H9 (cell line): Measurements from ENCODE around the gene TUBGCP6. TPM values are rescaled to one million over a fixed set of nuclear protein-coding genes. Genes with fewer than 3 reads are reported as not detected.

Source experiments
- DNase-seq: peaks from one replicate; pipeline ENCODE4 v3.0.0-alpha.2; 2017
- H2AFZ ChIP-seq: one replicate; pipeline ENCODE4 v1.6.1; 2013; ENCODE audit warnings: mild to moderate bottlenecking, low read length, control low read depth, moderate library complexity
- H2AK5ac ChIP-seq: 2 replicates; pipeline ENCODE4 v1.6.1; 2013; ENCODE audit warnings: low read length, control low read depth, mixed read lengths; ENCODE audit not compliant: insufficient read length
- H2BK120ac ChIP-seq: one replicate; pipeline ENCODE4 v1.6.1; 2013; ENCODE audit warnings: low read depth, mild to moderate bottlenecking, low read length, control low read depth, inconsistent platforms; ENCODE audit not compliant: poor library complexity, severe bottlenecking
- H2BK12ac ChIP-seq: 2 replicates; pipeline ENCODE4 v1.6.1; 2013; ENCODE audit warnings: low read length, control low read depth, mixed read lengths, low read depth; ENCODE audit not compliant: insufficient read length
- H2BK15ac ChIP-seq: 2 replicates; pipeline ENCODE4 v1.6.1; 2013; ENCODE audit warnings: low read depth, low read length, control low read depth
- H2BK20ac ChIP-seq: one replicate; pipeline ENCODE4 v1.6.1; 2013; ENCODE audit warnings: low read depth, mild to moderate bottlenecking, low read length, control low read depth, inconsistent platforms; ENCODE audit not compliant: poor library complexity, severe bottlenecking
- H2BK5ac ChIP-seq: 2 replicates; pipeline ENCODE4 v1.6.1; 2013; ENCODE audit warnings: low read length, control low read depth, mixed read lengths; ENCODE audit not compliant: insufficient read length
- H3K14ac ChIP-seq: 2 replicates; pipeline ENCODE4 v1.6.1; 2013; ENCODE audit warnings: low read length, control low read depth; ENCODE audit not compliant: insufficient read depth
- H3K18ac ChIP-seq: 2 replicates; pipeline ENCODE4 v1.6.1; 2013; ENCODE audit warnings: low read depth, mild to moderate bottlenecking, mixed read lengths, low read length, control low read depth; ENCODE audit not compliant: insufficient read length
- H3K23ac ChIP-seq: 2 replicates; pipeline ENCODE4 v1.6.1; 2013; ENCODE audit warnings: low read length, control low read depth, mixed read lengths, low read depth; ENCODE audit not compliant: insufficient read length
- H3K23me2 ChIP-seq: 2 replicates; pipeline ENCODE4 v1.6.1; 2013; ENCODE audit warnings: low read depth, mild to moderate bottlenecking, mixed read lengths, low read length, control low read depth; ENCODE audit not compliant: insufficient read length, poor library complexity, severe bottlenecking
- H3K27ac ChIP-seq: 2 replicates; pipeline ENCODE4 v1.5.1; 2013; ENCODE audit warnings: low read length, control low read depth, mixed read lengths, low read depth; ENCODE audit not compliant: insufficient read length
- H3K27me3 ChIP-seq: 2 replicates; pipeline ENCODE4 v1.6.1; 2013; ENCODE audit warnings: low read length, control low read depth, inconsistent platforms; ENCODE audit not compliant: insufficient read depth
- H3K4ac ChIP-seq: 2 replicates; pipeline ENCODE4 v1.6.1; 2013; ENCODE audit warnings: low read depth, mild to moderate bottlenecking, control low read depth, inconsistent platforms, low read length, moderate library complexity
- H3K4me1 ChIP-seq: 2 replicates; pipeline ENCODE4 v1.6.1; 2013; ENCODE audit warnings: low read length, control low read depth, inconsistent platforms; ENCODE audit not compliant: insufficient read depth
- H3K4me2 ChIP-seq: 2 replicates; pipeline ENCODE4 v1.6.1; 2013; ENCODE audit warnings: low read length, control low read depth, mixed read lengths; ENCODE audit not compliant: insufficient read length, insufficient read depth
- H3K56ac ChIP-seq: 2 replicates; pipeline ENCODE4 v1.6.1; 2013; ENCODE audit warnings: low read depth, mild to moderate bottlenecking, mixed read lengths, low read length, control low read depth; ENCODE audit not compliant: insufficient read length
- H3K79me1 ChIP-seq: 2 replicates; pipeline ENCODE4 v1.6.1; 2013; ENCODE audit warnings: low read depth, mild to moderate bottlenecking, moderate library complexity, low read length, control low read depth, inconsistent platforms; ENCODE audit not compliant: insufficient read depth, poor library complexity, severe bottlenecking
- H3K79me2 ChIP-seq: 2 replicates; pipeline ENCODE4 v1.6.1; 2013; ENCODE audit warnings: low read length, control low read depth, inconsistent platforms; ENCODE audit not compliant: insufficient read depth
- H3K9ac ChIP-seq: 2 replicates; pipeline ENCODE4 v1.6.1; 2013; ENCODE audit warnings: low read length, control low read depth, mixed read lengths; ENCODE audit not compliant: insufficient read length; ENCODE audit errors: extremely low read depth
- H3K9me3 ChIP-seq: one replicate; pipeline ENCODE4 v1.6.1; 2013; ENCODE audit warnings: low read depth, low read length, inconsistent platforms; ENCODE audit not compliant: control insufficient read depth
- H3T11ph ChIP-seq: one replicate; pipeline ENCODE4 v1.6.1; 2013; ENCODE audit warnings: mild to moderate bottlenecking, low read length, control low read depth, inconsistent platforms
- H4K20me1 ChIP-seq: one replicate; pipeline ENCODE4 v1.6.1; 2013; ENCODE audit not compliant: control insufficient read depth, insufficient read length, insufficient read depth
- H4K5ac ChIP-seq: 2 replicates; pipeline ENCODE4 v1.6.1; 2013; ENCODE audit warnings: low read depth, mild to moderate bottlenecking, mixed read lengths, low read length, control low read depth; ENCODE audit not compliant: insufficient read length
- H4K8ac ChIP-seq: replicated peaks from 2 replicates; pipeline ENCODE4 v1.6.1; 2013; ENCODE audit warnings: low read length, control low read depth, mixed read lengths, low read depth; ENCODE audit not compliant: insufficient read length
- H4K91ac ChIP-seq: 2 replicates; pipeline ENCODE4 v1.6.1; 2013; ENCODE audit warnings: low read depth, mild to moderate bottlenecking, moderate library complexity, mixed read lengths, low read length, control low read depth; ENCODE audit not compliant: insufficient read length
- H3K27ac Mint-ChIP-seq, 3 experiments: 2 replicates in 2 of 3; 3 replicates in 1 of 3; pipeline ENCODE4 v1.8.0; 2020 to 2021; ENCODE audit warnings: mixed read lengths in 3 of 3, mild to moderate bottlenecking in 1 of 3, moderate library complexity in 1 of 3
- H3K27me3 Mint-ChIP-seq: 2 replicates; pipeline ENCODE4 v1.8.0; 2021; ENCODE audit warnings: low read depth, mild to moderate bottlenecking, moderate library complexity, mixed read lengths
- H3K36me3 Mint-ChIP-seq, 3 experiments: 2 replicates in 2 of 3; 3 replicates in 1 of 3; pipeline ENCODE4 v1.8.0; 2020 to 2021; ENCODE audit warnings: low read depth in 3 of 3, mixed read lengths in 3 of 3; ENCODE audit not compliant: insufficient read depth in 1 of 3
- H3K4me1 Mint-ChIP-seq, 2 experiments: 2 replicates each; pipeline ENCODE4 v1.8.0; 2020; ENCODE audit warnings: mixed read lengths in 2 of 2
- H3K4me3 Mint-ChIP-seq, 2 experiments: 2 replicates in 1 of 2; 3 replicates in 1 of 2; pipeline ENCODE4 v1.8.0; 2020 to 2021; ENCODE audit warnings: mild to moderate bottlenecking in 2 of 2, mixed read lengths in 2 of 2, moderate library complexity in 1 of 2
- H3K9me3 Mint-ChIP-seq, 2 experiments: 2 replicates in 1 of 2; 3 replicates in 1 of 2; pipeline ENCODE4 v1.8.0; 2020; ENCODE audit warnings: mild to moderate bottlenecking in 2 of 2, mixed read lengths in 2 of 2, moderate library complexity in 1 of 2
- CTCF ChIP-seq: fragments of 200-600 bp; sonication (generic); conservative IDR thresholded peaks from 3 replicates; pipeline ENCODE4 v1.8.0; 2021; ENCODE audit warnings: antibody characterized with exemption, mild to moderate bottlenecking
- WGBS: extraction: QIAGEN DNeasy Blood & Tissue Kit; methylation state at CpG from one replicate; pipeline ENCODE4 v1.1.7; 2013; ENCODE audit warnings: missing lambda C conversion rate, low lambda C conversion rate, mixed read lengths; ENCODE audit not compliant: insufficient read length; ENCODE audit errors: extremely low coverage; 5-methylcytosine and 5-hydroxymethylcytosine counted together
- total RNA-seq: library from RNA; stranded (reverse); gene quantifications from 2 replicates; pipeline ENCODE4 v1.2.1, GENCODE V29; 2021

The TUBGCP6 gene
- total RNA-seq, 1 experiment from 2014 or later = 29.0 TPM

- Histone ChIP-seq H3K4me1 (no peaks in the 10 kb centered on the region), H3K9ac (no peak overlapping the region), H2BK20ac (no peak overlapping the region), H4K91ac (no peak overlapping the region), H4K5ac (no peak overlapping the region), H2AFZ (no peak overlapping the region), H3K79me1 (no peaks in the 10 kb centered on the region), H3K56ac (no peak overlapping the region), H3K79me2 (peaks cover 5% of the 10 kb centered on the region; the same call in 1 of the 2 replicates), H3K18ac (no peak overlapping the region), H4K8ac (no peak overlapping the region), H3K9me3 (no peaks in the 10 kb centered on the region), H3K23me2 (peaks cover 17% of the 10 kb centered on the region), H2BK12ac (no peak overlapping the region), H3K23ac (no peak overlapping the region), H2BK5ac (no peak overlapping the region), H3K27me3 (no peaks in the 10 kb centered on the region), H2BK120ac (no peak overlapping the region), H2BK15ac (no peak overlapping the region), H3K4ac (no peak overlapping the region), H3K4me2 (no peak overlapping the region), H3T11ph (no peak overlapping the region), H3K27ac (no peak overlapping the region), H2AK5ac (no peak overlapping the region), H3K14ac (no peak overlapping the region), H4K20me1 (no peaks in the 10 kb centered on the region)
- TF ChIP-seq CTCF = no peak
- peak overlapping the region in 1 of 2 experiments; percentile 11; a peak in 1 of 5 replicates for H3K4me3 Mint-ChIP-seq
- no peak for DNase-seq
- peaks cover 0 to 5% (median 2%) of the 10 kb centered on the region in 3 experiments; a peak in 3 of 7 replicates for H3K36me3 Mint-ChIP-seq
- H3K27me3 Mint-ChIP-seq = no peaks in the 10 kb centered on the region; the same call in none of the 2 replicates
- no CpG with 5 or more reads among the region's 19 CpGs for WGBS
- H3K9me3 Mint-ChIP-seq = no peaks in the 10 kb centered on the region; a peak in 2 of 5 replicates
- H3K4me1 Mint-ChIP-seq = peaks cover 8 to 12% of the 10 kb centered on the region in 2 experiments
- no peak overlapping the region for H3K27ac Mint-ChIP-seq
Measured at GRCh38 chr22:50183141-50183971, 61.5 kb downstream of the TUBGCP6 start.
